HepG2 (cell line): ENCODE data around the gene DUSP16. TPM values are rescaled to one million over a fixed set of nuclear protein-coding genes. Genes with fewer than 3 reads are reported as not detected.

ENCODE experiments used
- CREM ChIP-seq, 2 experiments: sonication (generic) in 1 of 2; formaldehyde crosslinking in 1 of 2; IDR thresholded peaks; 2 replicates each; pipeline versions ENCODE4 v1.4.0 to v1.6.1; 2016 to 2020; ENCODE audit warnings: antibody characterized with exemption in 1 of 2, mild to moderate bottlenecking in 1 of 2, missing genetic modification reagents in 1 of 2
- KLF15 ChIP-seq: sonication (generic); formaldehyde crosslinking; IDR thresholded peaks from 2 replicates; pipeline ENCODE4 v1.8.1; 2023; ENCODE audit warnings: borderline replicate concordance, mild to moderate bottlenecking, inconsistent platforms, missing genetic modification reagents, mixed read lengths
- NR1H2 ChIP-seq: sonication (generic); formaldehyde crosslinking; IDR thresholded peaks from 2 replicates; pipeline ENCODE4 v1.8.1; 2022; ENCODE audit warnings: low read depth, missing genetic modification reagents, borderline replicate concordance
- POGZ ChIP-seq: sonication (generic); formaldehyde crosslinking; IDR thresholded peaks from 2 replicates; pipeline ENCODE4 v1.4.0; 2020; ENCODE audit warnings: mild to moderate bottlenecking, missing genetic modification reagents
- RXRA ChIP-seq: sonication (generic); formaldehyde crosslinking; IDR thresholded peaks from 2 replicates; pipeline ENCODE4 v1.5.1; 2020; ENCODE audit warnings: missing genetic modification reagents
- ZFP36L2 ChIP-seq: sonication (generic); formaldehyde crosslinking; IDR thresholded peaks from 2 replicates; pipeline ENCODE4 v1.4.0; 2020; ENCODE audit warnings: missing genetic modification reagents
- ZNF263 ChIP-seq: sonication (generic); formaldehyde crosslinking; IDR thresholded peaks from 2 replicates; pipeline ENCODE4 v1.4.0; 2020; ENCODE audit warnings: missing genetic modification reagents
- ZNF460 ChIP-seq: sonication (generic); formaldehyde crosslinking; IDR thresholded peaks from 2 replicates; pipeline ENCODE4 v1.5.1; 2020; ENCODE audit warnings: missing genetic modification reagents, mild to moderate bottlenecking, borderline replicate concordance
- ZNF558 ChIP-seq: sonication (generic); formaldehyde crosslinking; IDR thresholded peaks from 2 replicates; pipeline ENCODE4 v1.9.0; 2022; ENCODE audit warnings: mild to moderate bottlenecking, missing genetic modification reagents, borderline replicate concordance
- polyA plus RNA-seq, 8 experiments: library from polyadenylated mRNA; depleted of rRNA in 3 of 8; stranded (reverse) in 7 of 8; unstranded in 1 of 8; fragments of >200 nt; fragmentation: Illumina TruSeq in 4 of 8; extraction: Trizol in 4 of 8; gene quantifications; 2 replicates each; pipeline versions ENCODE4 v1.2.1 to v1.2.3, GENCODE V29; 2011 to 2016; ENCODE audit warnings: low read depth in 4 of 8, missing spikeins in 1 of 8, mixed read lengths in 1 of 8; ENCODE audit not compliant: insufficient read depth in 1 of 8
- total RNA-seq, 5 experiments: library from RNA; depleted of rRNA; stranded (reverse); fragments of >200 nt; fragmentation: Illumina TruSeq; extraction: Trizol; gene quantifications; 2 replicates each; pipeline ENCODE4 v1.2.3, GENCODE V29; 2016; ENCODE audit warnings: low read depth in 1 of 5
- TF ChIP-seq, protein P1 (sequence below): sonication (generic); formaldehyde crosslinking; IDR thresholded peaks from 2 replicates; pipeline ENCODE4 v1.4.0; 2020; ENCODE audit warnings: low read depth, missing genetic modification reagents
- TF ChIP-seq, protein P2 (sequence below): sonication (generic); formaldehyde crosslinking; IDR thresholded peaks from 2 replicates; pipeline ENCODE4 v1.4.0; 2020; ENCODE audit warnings: missing genetic modification reagents
- TF ChIP-seq, protein P3 (sequence below): sonication (generic); formaldehyde crosslinking; IDR thresholded peaks from 2 replicates; pipeline ENCODE4 v1.5.1; 2020; ENCODE audit warnings: mild to moderate bottlenecking, missing genetic modification reagents, borderline replicate concordance
- TF ChIP-seq, protein P4 (sequence below): sonication (generic); formaldehyde crosslinking; IDR thresholded peaks from 2 replicates; pipeline ENCODE4 v1.4.0; 2020; ENCODE audit warnings: mild to moderate bottlenecking, missing genetic modification reagents
- TF ChIP-seq, protein P5 (sequence below): IDR thresholded peaks from 2 replicates; pipeline ENCODE4 v1.6.1; 2012; ENCODE audit warnings: inconsistent platforms
- TF ChIP-seq, protein P6 (sequence below): sonication (generic); formaldehyde crosslinking; IDR thresholded peaks from 2 replicates; pipeline ENCODE4 v1.4.0; 2020; ENCODE audit warnings: mild to moderate bottlenecking, missing genetic modification reagents

DUSP16 gene
- total and polyA plus RNA-seq, 2 of the 13 experiments (the other 11 are each of a cell fraction or from before 2014, with no cell fraction given), result 45.7 to 46.6 TPM

DNA sequence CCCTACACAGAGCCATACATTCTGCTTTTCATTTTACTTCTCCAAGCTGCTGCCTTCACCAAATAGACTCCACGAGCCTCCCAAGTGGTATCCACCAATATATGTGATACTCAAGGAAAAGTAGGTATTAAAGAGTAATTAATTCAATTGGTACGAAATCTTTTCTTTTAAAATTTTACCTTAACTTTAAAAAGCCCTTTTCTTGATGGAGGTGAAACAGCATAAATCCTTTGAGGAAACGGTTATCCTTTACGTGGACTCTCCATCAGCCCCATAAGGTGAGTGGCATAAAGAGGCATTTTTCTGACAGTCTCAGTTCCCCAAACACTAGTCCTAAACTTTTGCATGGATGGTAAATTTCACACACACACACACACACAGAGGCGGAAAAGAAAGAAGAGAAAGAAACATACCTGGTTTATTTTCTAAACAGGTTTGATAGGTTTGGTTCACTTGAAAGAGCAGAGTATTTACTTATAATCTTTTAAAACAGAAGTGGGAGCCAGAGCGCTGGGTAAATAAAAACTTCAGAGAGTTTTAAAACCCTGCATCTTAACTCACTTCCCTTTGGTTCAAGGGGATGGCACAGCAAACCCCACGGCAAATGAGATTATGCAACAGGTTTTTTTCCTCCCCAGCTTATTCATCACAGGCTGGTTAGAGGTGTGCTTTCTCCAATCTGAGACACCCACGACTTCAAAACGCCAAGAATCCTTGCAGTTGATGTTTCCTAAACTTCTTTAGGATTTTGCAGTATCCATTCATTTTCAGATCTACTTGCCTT, 1.9 kb downstream of the DUSP16 start (continued):
- TF ChIP-seq, protein P1, sequence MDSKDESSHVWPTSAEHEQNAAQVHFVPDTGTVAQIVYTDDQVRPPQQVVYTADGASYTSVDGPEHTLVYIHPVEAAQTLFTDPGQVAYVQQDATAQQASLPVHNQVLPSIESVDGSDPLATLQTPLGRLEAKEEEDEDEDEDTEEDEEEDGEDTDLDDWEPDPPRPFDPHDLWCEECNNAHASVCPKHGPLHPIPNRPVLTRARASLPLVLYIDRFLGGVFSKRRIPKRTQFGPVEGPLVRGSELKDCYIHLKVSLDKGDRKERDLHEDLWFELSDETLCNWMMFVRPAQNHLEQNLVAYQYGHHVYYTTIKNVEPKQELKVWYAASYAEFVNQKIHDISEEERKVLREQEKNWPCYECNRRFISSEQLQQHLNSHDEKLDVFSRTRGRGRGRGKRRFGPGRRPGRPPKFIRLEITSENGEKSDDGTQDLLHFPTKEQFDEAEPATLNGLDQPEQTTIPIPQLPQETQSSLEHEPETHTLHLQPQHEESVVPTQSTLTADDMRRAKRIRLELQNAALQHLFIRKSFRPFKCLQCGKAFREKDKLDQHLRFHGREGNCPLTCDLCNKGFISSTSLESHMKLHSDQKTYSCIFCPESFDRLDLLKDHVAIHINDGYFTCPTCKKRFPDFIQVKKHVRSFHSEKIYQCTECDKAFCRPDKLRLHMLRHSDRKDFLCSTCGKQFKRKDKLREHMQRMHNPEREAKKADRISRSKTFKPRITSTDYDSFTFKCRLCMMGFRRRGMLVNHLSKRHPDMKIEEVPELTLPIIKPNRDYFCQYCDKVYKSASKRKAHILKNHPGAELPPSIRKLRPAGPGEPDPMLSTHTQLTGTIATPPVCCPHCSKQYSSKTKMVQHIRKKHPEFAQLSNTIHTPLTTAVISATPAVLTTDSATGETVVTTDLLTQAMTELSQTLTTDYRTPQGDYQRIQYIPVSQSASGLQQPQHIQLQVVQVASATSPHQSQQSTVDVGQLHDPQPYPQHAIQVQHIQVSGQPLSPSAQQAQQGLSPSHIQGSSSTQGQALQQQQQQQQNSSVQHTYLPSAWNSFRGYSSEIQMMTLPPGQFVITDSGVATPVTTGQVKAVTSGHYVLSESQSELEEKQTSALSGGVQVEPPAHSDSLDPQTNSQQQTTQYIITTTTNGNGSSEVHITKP (CRISPR knock-in tag), result no peak
- TF ChIP-seq ZNF460 (CRISPR knock-in tag) (no peak), KLF15 (no peak), POGZ (CRISPR knock-in tag) (no peak), ZNF263 (no peak; the same call in 1 of the 2 replicates), ZNF558 (CRISPR knock-in tag) (no peak), CREM (IDR thresholded peaks at IDR 0.05) (peak; percentile 85), CREM (CRISPR knock-in tag; IDR thresholded peaks at IDR 0.05) (no peak), RXRA (CRISPR knock-in tag) (no peak), ZFP36L2 (CRISPR knock-in tag) (no peak), NR1H2 (CRISPR knock-in tag) (no peak)
- TF ChIP-seq, protein P2, sequence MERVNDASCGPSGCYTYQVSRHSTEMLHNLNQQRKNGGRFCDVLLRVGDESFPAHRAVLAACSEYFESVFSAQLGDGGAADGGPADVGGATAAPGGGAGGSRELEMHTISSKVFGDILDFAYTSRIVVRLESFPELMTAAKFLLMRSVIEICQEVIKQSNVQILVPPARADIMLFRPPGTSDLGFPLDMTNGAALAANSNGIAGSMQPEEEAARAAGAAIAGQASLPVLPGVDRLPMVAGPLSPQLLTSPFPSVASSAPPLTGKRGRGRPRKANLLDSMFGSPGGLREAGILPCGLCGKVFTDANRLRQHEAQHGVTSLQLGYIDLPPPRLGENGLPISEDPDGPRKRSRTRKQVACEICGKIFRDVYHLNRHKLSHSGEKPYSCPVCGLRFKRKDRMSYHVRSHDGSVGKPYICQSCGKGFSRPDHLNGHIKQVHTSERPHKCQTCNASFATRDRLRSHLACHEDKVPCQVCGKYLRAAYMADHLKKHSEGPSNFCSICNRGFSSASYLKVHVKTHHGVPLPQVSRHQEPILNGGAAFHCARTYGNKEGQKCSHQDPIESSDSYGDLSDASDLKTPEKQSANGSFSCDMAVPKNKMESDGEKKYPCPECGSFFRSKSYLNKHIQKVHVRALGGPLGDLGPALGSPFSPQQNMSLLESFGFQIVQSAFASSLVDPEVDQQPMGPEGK, result peak; percentile 71
- TF ChIP-seq, protein P3, sequence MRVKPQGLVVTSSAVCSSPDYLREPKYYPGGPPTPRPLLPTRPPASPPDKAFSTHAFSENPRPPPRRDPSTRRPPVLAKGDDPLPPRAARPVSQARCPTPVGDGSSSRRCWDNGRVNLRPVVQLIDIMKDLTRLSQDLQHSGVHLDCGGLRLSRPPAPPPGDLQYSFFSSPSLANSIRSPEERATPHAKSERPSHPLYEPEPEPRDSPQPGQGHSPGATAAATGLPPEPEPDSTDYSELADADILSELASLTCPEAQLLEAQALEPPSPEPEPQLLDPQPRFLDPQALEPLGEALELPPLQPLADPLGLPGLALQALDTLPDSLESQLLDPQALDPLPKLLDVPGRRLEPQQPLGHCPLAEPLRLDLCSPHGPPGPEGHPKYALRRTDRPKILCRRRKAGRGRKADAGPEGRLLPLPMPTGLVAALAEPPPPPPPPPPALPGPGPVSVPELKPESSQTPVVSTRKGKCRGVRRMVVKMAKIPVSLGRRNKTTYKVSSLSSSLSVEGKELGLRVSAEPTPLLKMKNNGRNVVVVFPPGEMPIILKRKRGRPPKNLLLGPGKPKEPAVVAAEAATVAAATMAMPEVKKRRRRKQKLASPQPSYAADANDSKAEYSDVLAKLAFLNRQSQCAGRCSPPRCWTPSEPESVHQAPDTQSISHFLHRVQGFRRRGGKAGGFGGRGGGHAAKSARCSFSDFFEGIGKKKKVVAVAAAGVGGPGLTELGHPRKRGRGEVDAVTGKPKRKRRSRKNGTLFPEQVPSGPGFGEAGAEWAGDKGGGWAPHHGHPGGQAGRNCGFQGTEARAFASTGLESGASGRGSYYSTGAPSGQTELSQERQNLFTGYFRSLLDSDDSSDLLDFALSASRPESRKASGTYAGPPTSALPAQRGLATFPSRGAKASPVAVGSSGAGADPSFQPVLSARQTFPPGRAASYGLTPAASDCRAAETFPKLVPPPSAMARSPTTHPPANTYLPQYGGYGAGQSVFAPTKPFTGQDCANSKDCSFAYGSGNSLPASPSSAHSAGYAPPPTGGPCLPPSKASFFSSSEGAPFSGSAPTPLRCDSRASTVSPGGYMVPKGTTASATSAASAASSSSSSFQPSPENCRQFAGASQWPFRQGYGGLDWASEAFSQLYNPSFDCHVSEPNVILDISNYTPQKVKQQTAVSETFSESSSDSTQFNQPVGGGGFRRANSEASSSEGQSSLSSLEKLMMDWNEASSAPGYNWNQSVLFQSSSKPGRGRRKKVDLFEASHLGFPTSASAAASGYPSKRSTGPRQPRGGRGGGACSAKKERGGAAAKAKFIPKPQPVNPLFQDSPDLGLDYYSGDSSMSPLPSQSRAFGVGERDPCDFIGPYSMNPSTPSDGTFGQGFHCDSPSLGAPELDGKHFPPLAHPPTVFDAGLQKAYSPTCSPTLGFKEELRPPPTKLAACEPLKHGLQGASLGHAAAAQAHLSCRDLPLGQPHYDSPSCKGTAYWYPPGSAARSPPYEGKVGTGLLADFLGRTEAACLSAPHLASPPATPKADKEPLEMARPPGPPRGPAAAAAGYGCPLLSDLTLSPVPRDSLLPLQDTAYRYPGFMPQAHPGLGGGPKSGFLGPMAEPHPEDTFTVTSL (CRISPR knock-in tag), result peak; percentile 60; the same call in 1 of the 2 replicates
- TF ChIP-seq, protein P4, sequence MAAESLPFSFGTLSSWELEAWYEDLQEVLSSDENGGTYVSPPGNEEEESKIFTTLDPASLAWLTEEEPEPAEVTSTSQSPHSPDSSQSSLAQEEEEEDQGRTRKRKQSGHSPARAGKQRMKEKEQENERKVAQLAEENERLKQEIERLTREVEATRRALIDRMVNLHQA, result 0 out of 2 replicates have a peak, but pooled peaks have one; percentile 32
- TF ChIP-seq, protein P5, sequence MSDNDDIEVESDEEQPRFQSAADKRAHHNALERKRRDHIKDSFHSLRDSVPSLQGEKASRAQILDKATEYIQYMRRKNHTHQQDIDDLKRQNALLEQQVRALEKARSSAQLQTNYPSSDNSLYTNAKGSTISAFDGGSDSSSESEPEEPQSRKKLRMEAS, result no peak
- TF ChIP-seq, protein P6, sequence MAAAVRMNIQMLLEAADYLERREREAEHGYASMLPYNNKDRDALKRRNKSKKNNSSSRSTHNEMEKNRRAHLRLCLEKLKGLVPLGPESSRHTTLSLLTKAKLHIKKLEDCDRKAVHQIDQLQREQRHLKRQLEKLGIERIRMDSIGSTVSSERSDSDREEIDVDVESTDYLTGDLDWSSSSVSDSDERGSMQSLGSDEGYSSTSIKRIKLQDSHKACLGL (CRISPR knock-in tag), result no peak
